K562 (cell line): Measurements from ENCODE around the gene YPEL2. TPM values are rescaled to one million over a fixed set of nuclear protein-coding genes. Genes with fewer than 3 reads are reported as not detected.

ENCODE experiments used
- ATAC-seq: fragments of 200-7000 bp; cut with Tn5 transposase; 3 replicates; pipeline ENCODE4 v1.9.1; 2020; ENCODE audit warnings: moderate library complexity
- BruUV-seq: library from RNA; stranded (reverse); fragments of 400-500 nt; replicated peaks from 2 replicates; lab custom pipeline; 2021; lab: Mats Ljungman, UMichigan
- CTCF ChIA-PET: fragments of 300-600 bp; formaldehyde crosslinking; extraction: SDS; loops from one replicate; lab custom pipeline; 2021; ENCODE audit warnings: low intra/inter-chr PET ratio; lab: Yijun Ruan, JAX
- POLR2A ChIA-PET: fragments of 300-600, 350-650 bp; sonication (Branson Sonifier 250); formaldehyde crosslinking; extraction: SDS; loops from one replicate; lab custom pipeline; 2021; ENCODE audit warnings: antibody characterized with exemption, inconsistent platforms; lab: Yijun Ruan, JAX
- DNase-seq, 4 experiments: peaks; one replicate each; pipeline versions ENCODE4 v3.0.0 to v3.0.0-alpha.2; 2011 to 2018; ENCODE audit warnings: low spot score in 3 of 4, mixed read lengths in 3 of 4; ENCODE audit errors: extremely low read depth in 1 of 4
- FAIRE-seq: peaks from 2 replicates; lab custom pipeline; 2011; peaks lifted over from hg19 to GRCh38; lab: Jason Lieb, UNC
- H2AFZ ChIP-seq: 2 replicates; pipeline ENCODE4 v1.6.0; 2011; ENCODE audit warnings: low read depth, low read length, control low read depth, inconsistent platforms
- H3K27ac ChIP-seq: fragments of 200-600 bp; 3 replicates; pipeline ENCODE4 v1.8.0; 2011; ENCODE audit warnings: low read depth, mild to moderate bottlenecking, control low read depth, inconsistent platforms, low read length, moderate library complexity, mixed read lengths; ENCODE audit errors: extremely low read depth
- H3K27me3 ChIP-seq, 2 experiments: fragments of 300-600 bp in 1 of 2; 2 replicates in 1 of 2; 3 replicates in 1 of 2; pipeline versions ENCODE4 v1.6.0 to v1.8.0; 2011; ENCODE audit warnings: inconsistent platforms in 2 of 2, low read length in 2 of 2, mild to moderate bottlenecking in 1 of 2, mixed read lengths in 1 of 2, moderate library complexity in 1 of 2; ENCODE audit not compliant: control insufficient read depth in 2 of 2, insufficient read depth in 2 of 2
- H3K36me3 ChIP-seq: fragments of 300-600 bp; 3 replicates; pipeline ENCODE4 v1.8.0; 2011; ENCODE audit warnings: mild to moderate bottlenecking, low read length, inconsistent platforms; ENCODE audit not compliant: control insufficient read depth, insufficient read depth
- H3K4me1 ChIP-seq, 2 experiments: fragments of 200-600 bp in 1 of 2; replicated peaks in 1 of 2; 2 replicates in 1 of 2; 3 replicates in 1 of 2; pipeline versions ENCODE4 v1.5.1 to v1.8.0; 2011; ENCODE audit warnings: inconsistent platforms in 2 of 2, low read length in 2 of 2, mild to moderate bottlenecking in 1 of 2, mixed read lengths in 1 of 2, moderate library complexity in 1 of 2; ENCODE audit not compliant: control insufficient read depth in 2 of 2, insufficient read depth in 2 of 2
- H3K4me2 ChIP-seq: 2 replicates; pipeline ENCODE4 v1.6.1; 2011; ENCODE audit warnings: low read length, control low read depth, inconsistent platforms, mixed read lengths; ENCODE audit not compliant: insufficient read depth
- H3K4me3 ChIP-seq: fragments of 200-600 bp; sonication (generic), shearing (Covaris generic); 2 replicates; pipeline ENCODE4 v1.5.1; 2016; ENCODE audit warnings: control low read depth, inconsistent platforms
- H3K79me2 ChIP-seq: fragments of 200-600 bp; 3 replicates; pipeline ENCODE4 v1.8.0; 2011; ENCODE audit warnings: low read length, inconsistent platforms; ENCODE audit not compliant: control insufficient read depth, insufficient read depth
- H3K9ac ChIP-seq, 2 experiments: 2 replicates each; pipeline versions ENCODE4 v1.6.0 to v1.6.1; 2011; ENCODE audit warnings: low read depth in 2 of 2, low read length in 2 of 2, control low read depth in 1 of 2, inconsistent platforms in 1 of 2, mild to moderate bottlenecking in 1 of 2, mixed read lengths in 1 of 2; ENCODE audit not compliant: insufficient read depth in 1 of 2
- H3K9me1 ChIP-seq: one replicate; pipeline ENCODE4 v1.6.0; 2011; ENCODE audit warnings: inconsistent platforms, mild to moderate bottlenecking, low read length, moderate library complexity; ENCODE audit not compliant: control insufficient read depth, insufficient read depth
- H3K9me3 ChIP-seq: replicated peaks from 2 replicates; pipeline ENCODE4 v1.5.1; 2011; ENCODE audit warnings: low read depth, low read length, inconsistent platforms; ENCODE audit not compliant: control insufficient read depth, insufficient read depth
- H4K20me1 ChIP-seq: replicated peaks from 2 replicates; pipeline ENCODE4 v1.6.1; 2011; ENCODE audit warnings: low read length, inconsistent platforms, mixed read lengths; ENCODE audit not compliant: control insufficient read depth, insufficient read depth
- ATF7 ChIP-seq: fragments of 450-650 bp; IDR thresholded peaks from 2 replicates; pipeline ENCODE4 v1.7.1; 2014; ENCODE audit warnings: mild to moderate bottlenecking, moderate library complexity
- BHLHE40 ChIP-seq: IDR thresholded peaks from 2 replicates; pipeline ENCODE4 v1.6.1; 2011; ENCODE audit warnings: low read length, improper control_type of control experiment
- CREB5 ChIP-seq: fragments of 250-450 bp; sonication (Bioruptor Pico); IDR thresholded peaks from 2 replicates; pipeline ENCODE4 v1.5.0; 2020; ENCODE audit warnings: mild to moderate bottlenecking
- JUNB ChIP-seq: fragments of 450-650 bp; formaldehyde crosslinking; conservative IDR thresholded peaks from 2 replicates; pipeline ENCODE4 v1.4.0; 2020; ENCODE audit warnings: mild to moderate bottlenecking
- KDM5B ChIP-seq: fragments of 200-600 bp; sonication (generic); IDR thresholded peaks from 2 replicates; pipeline ENCODE4 v1.6.1; 2012; ENCODE audit warnings: low read depth, mild to moderate bottlenecking, moderate library complexity, low read length, control low read depth, inconsistent platforms; ENCODE audit not compliant: insufficient replicate concordance
- MYC ChIP-seq, 2 experiments: fragments of 250-450 bp in 1 of 2; sonication (Bioruptor Pico) in 1 of 2; IDR thresholded peaks; 2 replicates each; pipeline versions ENCODE4 v1.5.1 to v1.6.1; 2012 to 2021; ENCODE audit warnings: low read depth in 2 of 2, borderline replicate concordance in 1 of 2, improper control_type of control experiment in 1 of 2, low read length in 1 of 2, mild to moderate bottlenecking in 1 of 2, moderate library complexity in 1 of 2
- RBM14 ChIP-seq: fragments of 200-400 bp; formaldehyde crosslinking; IDR thresholded peaks from 2 replicates; pipeline ENCODE4 v1.6.1; 2018; ENCODE audit warnings: low read depth, mild to moderate bottlenecking, low read length, moderate library complexity, borderline replicate concordance; ENCODE audit not compliant: insufficient read depth
- SIN3B ChIP-seq: fragments of 450-650 bp; IDR thresholded peaks from 2 replicates; pipeline ENCODE4 v1.6.1; 2017; ENCODE audit warnings: low read depth, mild to moderate bottlenecking, moderate library complexity
- STAG1 ChIP-seq: sonication (generic); formaldehyde crosslinking; IDR thresholded peaks from 2 replicates; pipeline ENCODE4 v1.5.0; 2020; ENCODE audit warnings: missing genetic modification reagents, borderline replicate concordance
- WHSC1 ChIP-seq: IDR thresholded peaks from one replicate; pipeline ENCODE4 v1.6.1; 2012; ENCODE audit warnings: low read length, control low read depth, inconsistent platforms
- ZC3H4 ChIP-seq: sonication (generic); formaldehyde crosslinking; IDR thresholded peaks from 2 replicates; pipeline ENCODE4 v1.9.0; 2021; ENCODE audit warnings: missing genetic modification reagents, borderline replicate concordance
- ZEB2 ChIP-seq: fragments of 450-650 bp; IDR thresholded peaks from 2 replicates; pipeline ENCODE4 v1.6.1; 2016
- ZFP30 ChIP-seq: fragments of 250-450 bp; sonication (Bioruptor Pico); IDR thresholded peaks from 2 replicates; pipeline ENCODE4 v1.8.0; 2022; ENCODE audit warnings: moderate library complexity, mild to moderate bottlenecking, inconsistent platforms, borderline replicate concordance
- ZNF551 ChIP-seq: fragments of 250-450 bp; sonication (Bioruptor Pico); IDR thresholded peaks from 2 replicates; pipeline ENCODE4 v1.5.0; 2021; ENCODE audit warnings: mild to moderate bottlenecking, moderate library complexity
- ZNF79 ChIP-seq: fragments of 250-450 bp; sonication (Bioruptor Pico); IDR thresholded peaks from 2 replicates; pipeline ENCODE4 v1.4.0; 2020; ENCODE audit warnings: low read depth, mild to moderate bottlenecking, moderate library complexity
- WGBS: fragments of 100-300 bp; shearing (Covaris generic); methylation state at CpG from one replicate; pipeline ENCODE4 v1.1.6; 2016; ENCODE audit warnings: low coverage, mixed read lengths; ENCODE audit not compliant: insufficient coverage; ENCODE audit errors: missing lambda C conversion rate; 5-methylcytosine and 5-hydroxymethylcytosine counted together
- in situ Hi-C: fragments of 300-500 bp; cut with MboI; formaldehyde crosslinking; loops from 4 replicates; pipeline ENCODE4 v1.15.0; 2018; ENCODE audit warnings: inconsistent platforms, mixed read lengths
- intact Hi-C: fragments of 100-400 bp; cut with micrococcal nuclease; formaldehyde crosslinking; loops from 2 replicates; pipeline ENCODE4 v1.14.2; 2022
- polyA plus RNA-seq, 8 experiments: library from polyadenylated mRNA; depleted of rRNA in 4 of 8; stranded (reverse) in 5 of 8; unstranded in 3 of 8; fragments of >200 nt; fragmentation: Nextera tagmentation in 2 of 8; fragmentation: Illumina TruSeq in 1 of 8; extraction: Ambion mirVana in 2 of 8; extraction: Trizol in 1 of 8; gene quantifications; 2 replicates each; pipeline versions ENCODE4 v1.2.1 to v1.2.3, GENCODE V29; 2011 to 2014; ENCODE audit warnings: inconsistent platforms in 1 of 8, missing spikeins in 1 of 8
- total RNA-seq, 7 experiments: library from RNA; depleted of rRNA in 6 of 7; stranded (reverse); fragments of >200 nt in 6 of 7; fragmentation: Illumina TruSeq in 2 of 7; extraction: Trizol in 2 of 7; gene quantifications; 2 replicates each; pipeline versions ENCODE4 v1.2.1 to v1.2.3, GENCODE V29; 2011 to 2021; ENCODE audit warnings: low replicate concordance in 1 of 7

Gene YPEL2
- total and polyA plus RNA-seq, 9 of the 15 experiments (the other 6 are each of a cell fraction or from before 2014, with no cell fraction given) = 0.11 to 2.4 (median 0.47) TPM

GRCh38 chr17:59338498-59338897, 7.0 kb downstream of the YPEL2 start (continued):
- TF ChIP-seq SIN3B = no peak
- TF ChIP-seq ATF7 = no peak
- no peak for TF ChIP-seq ZEB2
- TF ChIP-seq KDM5B = no peak
- no peak for TF ChIP-seq ZC3H4 (CRISPR knock-in tag)
- no peak for TF ChIP-seq MYC (IDR thresholded peaks at IDR 0.05; ENCODE audit: low read depth, low read length)
- TF ChIP-seq MYC (CRISPR knock-in tag; IDR thresholded peaks at IDR 0.05; ENCODE audit: borderline replicate concordance, low read depth) = no peak

- FAIRE-seq (no peak), DNase-seq (no peak), ATAC-seq (no peak)
- Histone ChIP-seq H3K9me1 (peaks cover 4% of the 10 kb centered on the region), H3K9ac (no peak overlapping the region), H3K9me3 (no peaks in the 10 kb centered on the region), H3K27ac (no peak overlapping the region), H3K27me3 (peaks cover 43 to 53% of the 10 kb centered on the region in 2 experiments), H3K36me3 (no peaks in the 10 kb centered on the region), H4K20me1 (peaks cover 20% of the 10 kb centered on the region; the same call in 1 of the 2 replicates), H3K4me3 (no peak overlapping the region), H2AFZ (no peak overlapping the region), H3K4me1 (0 out of 5 replicates have a peak, but pooled peaks cover 0 to 2% of the 10 kb centered on the region in 2 experiments), H3K79me2 (no peaks in the 10 kb centered on the region), H3K4me2 (no peak overlapping the region)
- intact Hi-C loops (no loop called here), in situ Hi-C loops (no loop called here)
- POLR2A ChIA-PET = no interaction called here
- CTCF ChIA-PET = no interaction called here
- no TSS peak for BruUV-seq
- WGBS = 51% methylated on average over 3 of the region's 3 CpGs
- TF ChIP-seq ZFP30 (no peak), CREB5 (CRISPR knock-in tag) (no peak), WHSC1 (no peak), ZNF551 (CRISPR knock-in tag) (no peak), RBM14 (no peak), BHLHE40 (no peak), JUNB (CRISPR knock-in tag) (no peak), ZNF79 (CRISPR knock-in tag) (no peak), STAG1 (CRISPR knock-in tag) (no peak)
These were observed 10.5 kb downstream of the YPEL2 start for GRCh38 chr17:59341922-59342321.
